ENCODE data around the gene SPATA9.

SPATA9 gene

GRCh38 chr5:95682891-95683290 is at the start of gene SPATA9:
TSS of gene SPATA9 (minus strand) at chr5:95682991. CDS start at chr5:95682854, 137 bp downstream.
- no peak for DNase-seq (ENCODE audit: low spot score)
- Mint-ChIP-seq H3K27ac (no peak within 1 kb of the TSS), H3K36me3 (ENCODE audit: low read depth) (no peaks in the 10 kb centered on the region), H3K9me3 (no peaks in the 10 kb centered on the region), H3K27me3 (ENCODE audit: low read depth) (peaks cover 45% of the 10 kb centered on the region), H3K4me3 (no peak within 1 kb of the TSS), H3K4me1 (ENCODE audit: low read depth) (no peaks in the 10 kb centered on the region)

GRCh38 chr5:95731571-95732554 is 49.1 kb upstream of the SPATA9 start:
- peak; percentile 15 for DNase-seq (ENCODE audit: low spot score)
- peaks cover 16% of the 10 kb centered on the region for H3K4me1 Mint-ChIP-seq (ENCODE audit: low read depth)
- H3K4me3 Mint-ChIP-seq: peak overlapping the region; percentile 74
- H3K27ac Mint-ChIP-seq: no peak overlapping the region
- H3K36me3 Mint-ChIP-seq (ENCODE audit: low read depth): no peaks in the 10 kb centered on the region
- H3K9me3 Mint-ChIP-seq: no peaks in the 10 kb centered on the region
- H3K27me3 Mint-ChIP-seq (ENCODE audit: low read depth): peaks cover 86% of the 10 kb centered on the region

- Mint-ChIP-seq H3K27ac (no peak within 1 kb of the TSS), H3K4me3 (peak within 1 kb of the TSS; percentile 74), H3K36me3 (ENCODE audit: low read depth) (no peaks in the 10 kb centered on the region), H3K4me1 (ENCODE audit: low read depth) (peaks cover 20% of the 10 kb centered on the region), H3K27me3 (ENCODE audit: low read depth) (peaks cover 86% of the 10 kb centered on the region), H3K9me3 (no peaks in the 10 kb centered on the region)
- DNase-seq (ENCODE audit: low spot score): no peak
Measured at GRCh38 chr5:95730730-95731570, 48.2 kb upstream of the SPATA9 start, which contains the start of gene RHOBTB3. TSS of gene RHOBTB3 (plus strand) at chr5:95731336. CDS start at chr5:95731683, 347 bp downstream.

GRCh38 chr5:95730011-95730700 is 47.4 kb upstream of the SPATA9 start:
- Mint-ChIP-seq H3K4me1 (ENCODE audit: low read depth) (peaks cover 20% of the 10 kb centered on the region), H3K36me3 (ENCODE audit: low read depth) (no peaks in the 10 kb centered on the region), H3K4me3 (peak overlapping the region; percentile 72), H3K9me3 (no peaks in the 10 kb centered on the region), H3K27me3 (ENCODE audit: low read depth) (peaks cover 85% of the 10 kb centered on the region), H3K27ac (no peak overlapping the region)
- no peak for DNase-seq (ENCODE audit: low spot score)

- Mint-ChIP-seq H3K27me3 (ENCODE audit: low read depth) (peaks cover 80% of the 10 kb centered on the region), H3K4me1 (ENCODE audit: low read depth) (peaks cover 20% of the 10 kb centered on the region), H3K36me3 (ENCODE audit: low read depth) (no peaks in the 10 kb centered on the region), H3K9me3 (no peaks in the 10 kb centered on the region), H3K27ac (no peak overlapping the region), H3K4me3 (no peak overlapping the region)
- no peak for DNase-seq (ENCODE audit: low spot score)
Measured at GRCh38 chr5:95729115-95730010, 46.6 kb upstream of the SPATA9 start.

- H3K27ac Mint-ChIP-seq: no peak overlapping the region
- no peak overlapping the region for H3K4me3 Mint-ChIP-seq
- H3K27me3 Mint-ChIP-seq (ENCODE audit: low read depth): peaks cover 74% of the 10 kb centered on the region
- DNase-seq (ENCODE audit: low spot score): no peak
- no peaks in the 10 kb centered on the region for H3K36me3 Mint-ChIP-seq (ENCODE audit: low read depth)
- peaks cover 22% of the 10 kb centered on the region for H3K4me1 Mint-ChIP-seq (ENCODE audit: low read depth)
- no peaks in the 10 kb centered on the region for H3K9me3 Mint-ChIP-seq
Measured at GRCh38 chr5:95728494-95729114, 45.8 kb upstream of the SPATA9 start.

- H3K4me3 Mint-ChIP-seq: no peak overlapping the region
- H3K27ac Mint-ChIP-seq: no peak overlapping the region
- DNase-seq (ENCODE audit: low spot score): no peak
- peaks cover 69% of the 10 kb centered on the region for H3K27me3 Mint-ChIP-seq (ENCODE audit: low read depth)
- H3K36me3 Mint-ChIP-seq (ENCODE audit: low read depth): no peaks in the 10 kb centered on the region
- H3K4me1 Mint-ChIP-seq (ENCODE audit: low read depth): peaks cover 24% of the 10 kb centered on the region
- H3K9me3 Mint-ChIP-seq: no peaks in the 10 kb centered on the region
Measured at GRCh38 chr5:95727764-95728191, 45.0 kb upstream of the SPATA9 start.

GRCh38 chr5:95726811-95727763 is 44.3 kb upstream of the SPATA9 start:
- DNase-seq (ENCODE audit: low spot score): no peak
- H3K4me1 Mint-ChIP-seq (ENCODE audit: low read depth): peaks cover 24% of the 10 kb centered on the region
- H3K9me3 Mint-ChIP-seq: no peaks in the 10 kb centered on the region
- H3K4me3 Mint-ChIP-seq: no peak overlapping the region
- H3K36me3 Mint-ChIP-seq (ENCODE audit: low read depth): no peaks in the 10 kb centered on the region
- peaks cover 64% of the 10 kb centered on the region for H3K27me3 Mint-ChIP-seq (ENCODE audit: low read depth)
- no peak overlapping the region for H3K27ac Mint-ChIP-seq

GRCh38 chr5:95725937-95726810 is 43.4 kb upstream of the SPATA9 start:
- H3K4me1 Mint-ChIP-seq (ENCODE audit: low read depth): peaks cover 23% of the 10 kb centered on the region
- H3K36me3 Mint-ChIP-seq (ENCODE audit: low read depth): no peaks in the 10 kb centered on the region
- H3K27me3 Mint-ChIP-seq (ENCODE audit: low read depth): peaks cover 65% of the 10 kb centered on the region
- H3K27ac Mint-ChIP-seq: no peak overlapping the region
- H3K9me3 Mint-ChIP-seq: no peaks in the 10 kb centered on the region
- DNase-seq (ENCODE audit: low spot score): no peak
- H3K4me3 Mint-ChIP-seq: no peak overlapping the region

GRCh38 chr5:95725071-95725820 is 42.5 kb upstream of the SPATA9 start:
- no peak for DNase-seq (ENCODE audit: low spot score)
- Mint-ChIP-seq H3K27me3 (ENCODE audit: low read depth) (peaks cover 64% of the 10 kb centered on the region), H3K36me3 (ENCODE audit: low read depth) (no peaks in the 10 kb centered on the region), H3K27ac (no peak overlapping the region), H3K9me3 (no peaks in the 10 kb centered on the region), H3K4me3 (no peak overlapping the region), H3K4me1 (ENCODE audit: low read depth) (peaks cover 19% of the 10 kb centered on the region)

Data from T-helper 2 cell treated with Interferon-gamma antibody and Interleukin-4, amounts not matched to agents 5 μg/mL and 100 μg/mL, for 36 hours (primary cell).